Lung (tissue), 12 donors: ENCODE results near the gene ABCB8. TPM values are rescaled to one million over a fixed set of nuclear protein-coding genes. Genes with fewer than 3 reads are reported as not detected.

Experiments
- ATAC-seq: fragments of 200-7000 bp; cut with Tn5 transposase; one replicate; pipeline ENCODE4 v1.9.1; 2020; ENCODE audit warnings: moderate number of reproducible peaks; ENCODE audit not compliant: insufficient read depth, low FRiP score
- DNase-seq, 3 donors: peaks; one replicate each; pipeline ENCODE4 v3.0.0-alpha.2; 2013 to 2017
- H3K27ac ChIP-seq, 2 donors: one replicate each; pipeline ENCODE4 v1.5.1; 2013; ENCODE audit warnings: mild to moderate bottlenecking in 2 of 2, moderate library complexity in 2 of 2, control low read depth in 1 of 2, inconsistent platforms in 1 of 2, low read depth in 1 of 2, low read length in 1 of 2
- H3K27me3 ChIP-seq, 3 donors: one replicate each; pipeline ENCODE4 v1.5.1; 2013; ENCODE audit warnings: low read length in 2 of 3; ENCODE audit not compliant: control insufficient read depth in 3 of 3, insufficient read depth in 3 of 3
- H3K36me3 ChIP-seq, 4 donors: one replicate each; pipeline ENCODE4 v1.5.1; 2013; ENCODE audit warnings: low read length in 4 of 4, mild to moderate bottlenecking in 1 of 4, moderate library complexity in 1 of 4; ENCODE audit not compliant: control insufficient read depth in 4 of 4, insufficient read depth in 4 of 4
- H3K4me1 ChIP-seq, 5 donors: one replicate each; pipeline ENCODE4 v1.5.1; 2013; ENCODE audit warnings: low read length in 5 of 5, mild to moderate bottlenecking in 2 of 5, moderate library complexity in 1 of 5; ENCODE audit not compliant: control insufficient read depth in 5 of 5, insufficient read depth in 5 of 5
- H3K4me3 ChIP-seq: one replicate; pipeline ENCODE4 v1.5.1; 2013; ENCODE audit warnings: mild to moderate bottlenecking, control low read depth, moderate library complexity
- H3K9ac ChIP-seq, 2 donors: one replicate each; pipeline ENCODE4 v1.5.1; 2013; ENCODE audit warnings: low read length in 2 of 2, control low read depth in 1 of 2; ENCODE audit not compliant: insufficient read depth in 1 of 2
- H3K9me3 ChIP-seq, 4 donors: one replicate each; pipeline ENCODE4 v1.5.1; 2013; ENCODE audit warnings: low read length in 3 of 4, mild to moderate bottlenecking in 1 of 4, moderate library complexity in 1 of 4; ENCODE audit not compliant: control insufficient read depth in 4 of 4, insufficient read depth in 3 of 4
- CTCF ChIP-seq: IDR thresholded peaks from 2 replicates; pipeline ENCODE4 v1.5.1; 2012; ENCODE audit warnings: mild to moderate bottlenecking; ENCODE audit errors: control extremely low read depth, extremely low read depth
- WGBS, 2 donors: extraction: QIAGEN DNeasy Blood & Tissue Kit; methylation state at CpG; one replicate each; pipeline ENCODE4 v1.1.7; 2013; 5-methylcytosine and 5-hydroxymethylcytosine counted together
- polyA plus RNA-seq, 2 donors: library from polyadenylated mRNA; stranded (reverse); fragments of 200-250 nt; gene quantifications; one replicate each; pipeline ENCODE4 v1.2.1, GENCODE V29; 2013
- total RNA-seq, 2 donors: library from RNA; depleted of rRNA in 1 of 2; stranded (reverse); fragments of >200 nt in 1 of 2; gene quantifications; one replicate each; pipeline ENCODE4 v1.2.1, GENCODE V29; 2014 to 2021
- donor health status: control.
- donor health status: control.
- donor health status: Bipolar disorder and iron deficiency.
- donor health status: healthy.
- donor health status: DM: yes; HTN: yes; CAD: no.

Gene ABCB8
- total and polyA plus RNA-seq, 4 donors = 21.8 to 61.5 (median 28.8) TPM

- H3K4me3 ChIP-seq = no peak overlapping the region
- WGBS, 2 donors = 74 to 82% methylated on average over 20 to 22 of the region's 22 CpGs
- DNase-seq (no peak), ATAC-seq (no peak)
- no peaks in the 10 kb centered on the region for H3K27me3 ChIP-seq
- no peak for TF ChIP-seq CTCF
- H3K9me3 ChIP-seq = no peaks in the 10 kb centered on the region
- peak overlapping the region in 1 of 2 donors; percentile 12 for H3K9ac ChIP-seq
- H3K36me3 ChIP-seq = peaks cover 0 to 3% (median 0%) of the 10 kb centered on the region in 4 donors
- H3K4me1 ChIP-seq = peaks cover 0 to 35% (median 17%) of the 10 kb centered on the region in 5 donors
- H3K27ac ChIP-seq = peak overlapping the region; percentile 27 to 96
These were observed 61.9 kb downstream of the ABCB8 start for GRCh38 chr7:151089893-151090730.

GRCh38 chr7:151091003-151091402, 62.8 kb downstream of the ABCB8 start:
- Histone ChIP-seq H3K27me3 (no peaks in the 10 kb centered on the region), H3K4me1 (peaks cover 0 to 28% (median 12%) of the 10 kb centered on the region in 5 donors), H3K4me3 (no peak overlapping the region), H3K36me3 (peaks cover 0 to 3% (median 0%) of the 10 kb centered on the region in 4 donors), H3K27ac (peak overlapping the region in 1 of 2 donors; percentile 15), H3K9me3 (no peaks in the 10 kb centered on the region), H3K9ac (no peak overlapping the region)
- DNase-seq (no peak), ATAC-seq (no peak)
- 92% methylated on average over 7 of the region's 7 CpGs for WGBS, 2 donors
- TF ChIP-seq CTCF = no peak

- H3K27me3 ChIP-seq = no peaks in the 10 kb centered on the region
- peaks cover 0 to 3% (median 0%) of the 10 kb centered on the region in 4 donors for H3K36me3 ChIP-seq
- peaks cover 0 to 28% (median 12%) of the 10 kb centered on the region in 5 donors for H3K4me1 ChIP-seq
- WGBS, 2 donors = 52 to 53% methylated on average over 6 of the region's 6 CpGs
- no peak for DNase-seq
- TF ChIP-seq CTCF = no peak
- H3K9me3 ChIP-seq = no peaks in the 10 kb centered on the region
- H3K4me3 ChIP-seq = no peak overlapping the region
- no peak for ATAC-seq
- no peak overlapping the region for H3K9ac ChIP-seq
- peak overlapping the region in 1 of 2 donors; percentile 15 for H3K27ac ChIP-seq
These were observed 63.2 kb downstream of the ABCB8 start for GRCh38 chr7:151091431-151091830.
